ENCODE data around the gene TNFRSF21.

Gene TNFRSF21

GRCh38 chr6:47200536-47201334 lies 109.0 kb downstream of the TNFRSF21 start:
- no peak for TF ChIP-seq USF1 (IDR thresholded peaks at IDR 0.05)
- TF ChIP-seq MAX (IDR thresholded peaks at IDR 0.05): no peak
- TF ChIP-seq ZBTB7A (IDR thresholded peaks at IDR 0.05; ENCODE audit: low read depth): no peak
- no peak for TF ChIP-seq CEBPB (IDR thresholded peaks at IDR 0.05)
- no peak for TF ChIP-seq TAF1 (IDR thresholded peaks at IDR 0.05; ENCODE audit: low read depth)
- no peak for TF ChIP-seq NFIC (IDR thresholded peaks at IDR 0.05)
- no peak for TF ChIP-seq RAD21 (IDR thresholded peaks at IDR 0.05; ENCODE audit: low read depth)
- TF ChIP-seq REST (IDR thresholded peaks at IDR 0.05; ENCODE audit: low read depth): no peak
- TF ChIP-seq TCF12 (IDR thresholded peaks at IDR 0.05; ENCODE audit: low read depth): no peak

- no peak for TF ChIP-seq EGR1 (IDR thresholded peaks at IDR 0.05)
- no peak for TF ChIP-seq TAF1 (IDR thresholded peaks at IDR 0.05; ENCODE audit: low read depth)
- TF ChIP-seq CEBPB (IDR thresholded peaks at IDR 0.05): no peak
- TF ChIP-seq MAX (IDR thresholded peaks at IDR 0.05): no peak
- TF ChIP-seq TEAD4 (IDR thresholded peaks at IDR 0.05): no peak
- TF ChIP-seq TCF12 (IDR thresholded peaks at IDR 0.05; ENCODE audit: low read depth): no peak
- no peak for TF ChIP-seq EP300 (IDR thresholded peaks at IDR 0.05; ENCODE audit: borderline replicate concordance)
- TF ChIP-seq FOXM1 (IDR thresholded peaks at IDR 0.05; ENCODE audit: borderline replicate concordance, low read depth): no peak
- TF ChIP-seq YY1 (IDR thresholded peaks at IDR 0.05; ENCODE audit: low read depth): no peak
- TF ChIP-seq ZBTB7A (IDR thresholded peaks at IDR 0.05; ENCODE audit: low read depth): no peak
- no peak for TF ChIP-seq CREB1 (IDR thresholded peaks at IDR 0.05; ENCODE audit: low read depth)
- no peak for TF ChIP-seq RAD21 (IDR thresholded peaks at IDR 0.05; ENCODE audit: low read depth)
- no peak for TF ChIP-seq USF1 (IDR thresholded peaks at IDR 0.05)
- no peak for TF ChIP-seq REST (IDR thresholded peaks at IDR 0.05; ENCODE audit: low read depth)
- no peak for TF ChIP-seq NFIC (IDR thresholded peaks at IDR 0.05)
These were observed 111.7 kb downstream of the TNFRSF21 start for GRCh38 chr6:47197682-47198640.

GRCh38 chr6:47196113-47196512 lies 113.6 kb downstream of the TNFRSF21 start:
- TF ChIP-seq TEAD4 (IDR thresholded peaks at IDR 0.05): no peak
- no peak for TF ChIP-seq ZBTB7A (IDR thresholded peaks at IDR 0.05; ENCODE audit: low read depth)
- no peak for TF ChIP-seq TCF12 (IDR thresholded peaks at IDR 0.05; ENCODE audit: low read depth)
- no peak for TF ChIP-seq RAD21 (IDR thresholded peaks at IDR 0.05; ENCODE audit: low read depth)
- no peak for TF ChIP-seq YY1 (IDR thresholded peaks at IDR 0.05; ENCODE audit: low read depth)

- TF ChIP-seq EP300 (IDR thresholded peaks at IDR 0.05; ENCODE audit: borderline replicate concordance) (no peak), MAX (IDR thresholded peaks at IDR 0.05) (no peak), ZBTB7A (IDR thresholded peaks at IDR 0.05; ENCODE audit: low read depth) (no peak), TAF1 (IDR thresholded peaks at IDR 0.05; ENCODE audit: low read depth) (no peak), YY1 (IDR thresholded peaks at IDR 0.05; ENCODE audit: low read depth) (no peak), TEAD4 (IDR thresholded peaks at IDR 0.05) (no peak), CREB1 (IDR thresholded peaks at IDR 0.05; ENCODE audit: low read depth) (no peak), EGR1 (IDR thresholded peaks at IDR 0.05) (no peak), USF1 (IDR thresholded peaks at IDR 0.05) (no peak), REST (IDR thresholded peaks at IDR 0.05; ENCODE audit: low read depth) (no peak), RAD21 (IDR thresholded peaks at IDR 0.05; ENCODE audit: low read depth) (no peak), NFIC (IDR thresholded peaks at IDR 0.05) (no peak), FOXM1 (IDR thresholded peaks at IDR 0.05; ENCODE audit: borderline replicate concordance, low read depth) (no peak), TCF12 (IDR thresholded peaks at IDR 0.05; ENCODE audit: low read depth) (no peak), CEBPB (IDR thresholded peaks at IDR 0.05) (no peak)
These were observed 114.6 kb downstream of the TNFRSF21 start for GRCh38 chr6:47195011-47195650.

All from Ishikawa (cell line).